Hepatocyte (in vitro differentiated cells): Measurements from ENCODE around the gene GCNA.

Experiments
- CTCF ChIP-seq: fragments of 200-600 bp; sonication (generic); IDR thresholded peaks from 2 replicates; pipeline ENCODE4 v1.5.1; 2016; ENCODE audit warnings: antibody characterized with exemption, mild to moderate bottlenecking; ENCODE audit not compliant: poor library complexity
- EZH2 ChIP-seq: fragments of 200-600 bp; sonication (generic); IDR thresholded peaks from 2 replicates; pipeline ENCODE4 v1.6.1; 2016; ENCODE audit warnings: antibody characterized with exemption, mild to moderate bottlenecking, borderline replicate concordance

GRCh38 chrX:71599965-71600364 is 21.7 kb downstream of the GCNA start:
- TF ChIP-seq CTCF, result no peak
- TF ChIP-seq EZH2, result no peak
